A673 (cell line): ENCODE measurements around the gene CHID1. TPM values are rescaled to one million over a fixed set of nuclear protein-coding genes. Genes with fewer than 3 reads are reported as not detected.

Experiments
- BruUV-seq: library from RNA; stranded (reverse); fragments of 400-500 nt; replicated peaks from 2 replicates; lab custom pipeline; 2021; lab: Mats Ljungman, UMichigan
- CTCF ChIA-PET: fragments of 300-600 bp; sonication (Branson Sonifier 250); formaldehyde crosslinking; loops from one replicate; lab custom pipeline; 2022; ENCODE audit warnings: antibody characterized with exemption; lab: Charles Lee
- POLR2A ChIA-PET: fragments of 300-600 bp; sonication (Branson Sonifier 250); formaldehyde crosslinking; loops from one replicate; lab custom pipeline; 2022; ENCODE audit warnings: antibody characterized with exemption; ENCODE audit not compliant: low non-redundant PET; lab: Charles Lee
- DNase-seq: peaks from one replicate; pipeline ENCODE4 v3.0.0-alpha.2; 2015; ENCODE audit warnings: low spot score
- H3K27ac ChIP-seq: fragments of 200-600 bp; sonication (generic); 2 replicates; pipeline ENCODE4 v1.5.1; 2016; ENCODE audit warnings: mixed run types, low read depth, mild to moderate bottlenecking, mixed read lengths, antibody characterized with exemption, low read length; ENCODE audit not compliant: poor library complexity, severe bottlenecking
- H3K27me3 ChIP-seq: fragments of 200-600 bp; sonication (generic); replicated peaks from 2 replicates; pipeline ENCODE4 v1.6.1; 2017; ENCODE audit warnings: mixed run types, low read depth, mild to moderate bottlenecking, mixed read lengths, antibody characterized with exemption, low read length; ENCODE audit not compliant: insufficient read depth, poor library complexity
- H3K36me3 ChIP-seq: fragments of 200-600 bp; sonication (generic); 2 replicates; pipeline ENCODE4 v1.6.1; 2016; ENCODE audit warnings: mixed run types, mild to moderate bottlenecking, mixed read lengths, antibody characterized with exemption, low read length; ENCODE audit not compliant: insufficient read depth, poor library complexity, severe bottlenecking
- H3K4me1 ChIP-seq: fragments of 200-600 bp; sonication (generic); 2 replicates; pipeline ENCODE4 v1.6.1; 2017; ENCODE audit warnings: mixed run types, mild to moderate bottlenecking, mixed read lengths, antibody characterized with exemption, low read length; ENCODE audit not compliant: insufficient read depth, poor library complexity, severe bottlenecking
- H3K4me3 ChIP-seq: fragments of 200-600 bp; sonication (generic); 2 replicates; pipeline ENCODE4 v1.5.1; 2016; ENCODE audit warnings: low read depth, mixed run types, mild to moderate bottlenecking, mixed read lengths, low read length; ENCODE audit not compliant: poor library complexity, severe bottlenecking
- H3K9me3 ChIP-seq: fragments of 200-600 bp; sonication (generic); 2 replicates; pipeline ENCODE4 v1.6.1; 2016; ENCODE audit warnings: mixed run types, low read depth, mild to moderate bottlenecking, mixed read lengths, antibody characterized with exemption, low read length; ENCODE audit not compliant: poor library complexity, severe bottlenecking
- CTCF ChIP-seq: fragments of 300-800, 200-600 bp; sonication (generic); conservative IDR thresholded peaks from 2 replicates; pipeline ENCODE4 v1.5.1; 2017; ENCODE audit warnings: low read depth, mild to moderate bottlenecking, antibody characterized with exemption, low read length, moderate library complexity, mixed read lengths
- EZH2 ChIP-seq: fragments of 200-600 bp; sonication (generic); IDR thresholded peaks from 2 replicates; pipeline ENCODE4 v1.6.1; 2017; ENCODE audit warnings: borderline replicate concordance, low read depth, mild to moderate bottlenecking, mixed read lengths, antibody characterized with exemption, low read length; ENCODE audit not compliant: poor library complexity, severe bottlenecking
- intact Hi-C: fragments of 100-400 bp; cut with micrococcal nuclease; formaldehyde crosslinking; loops from one replicate; pipeline ENCODE4 v1.10.0; 2022; ENCODE audit not compliant: unreplicated experiment
- total RNA-seq: library from RNA; stranded (reverse); gene quantifications from 2 replicates; pipeline ENCODE4 v1.2.3, GENCODE V29; 2021

CHID1 gene
- total RNA-seq, 1 experiment from 2014 or later, result 105 TPM

GRCh38 chr11:908273-908672 is 2.3 kb downstream of the CHID1 start:
- H3K9me3 ChIP-seq, result no peaks in the 10 kb centered on the region
- POLR2A ChIA-PET, result no interaction called here
- H3K36me3 ChIP-seq, result peaks cover 4% of the 10 kb centered on the region
- H3K27ac ChIP-seq, result no peak overlapping the region
- DNase-seq, result no peak
- H3K27me3 ChIP-seq, result no peaks in the 10 kb centered on the region
- intact Hi-C loops, result no loop called here
- CTCF ChIA-PET, result no interaction called here
- no peak overlapping the region for H3K4me3 ChIP-seq
- TF ChIP-seq EZH2, result no peak
- TF ChIP-seq CTCF, result no peak
- H3K4me1 ChIP-seq, result peaks cover 9% of the 10 kb centered on the region
- no TSS peak for BruUV-seq

GRCh38 chr11:907668-908067 is 2.9 kb downstream of the CHID1 start:
- no peak overlapping the region for H3K4me3 ChIP-seq
- TF ChIP-seq CTCF (no peak), EZH2 (no peak)
- DNase-seq, result no peak
- H3K36me3 ChIP-seq, result peaks cover 9% of the 10 kb centered on the region
- BruUV-seq, result no TSS peak
- H3K9me3 ChIP-seq, result no peaks in the 10 kb centered on the region
- ChIA-PET POLR2A (no interaction called here), CTCF (no interaction called here)
- peaks cover 9% of the 10 kb centered on the region for H3K4me1 ChIP-seq
- intact Hi-C loops, result no loop called here
- no peak overlapping the region for H3K27ac ChIP-seq
- no peaks in the 10 kb centered on the region for H3K27me3 ChIP-seq

- Histone ChIP-seq H3K9me3 (no peaks in the 10 kb centered on the region), H3K27me3 (no peaks in the 10 kb centered on the region), H3K4me3 (no peak overlapping the region), H3K27ac (no peak overlapping the region), H3K4me1 (peaks cover 6% of the 10 kb centered on the region), H3K36me3 (peaks cover 15% of the 10 kb centered on the region)
- intact Hi-C loops, result no loop called here
- DNase-seq, result no peak
- CTCF ChIA-PET, result interaction anchor here (0.6 kb wide), 1 partner anchor 493 kb away, joined by 3 read pairs; no protein-coding TSS in a partner anchor
- no TSS peak for BruUV-seq
- TF ChIP-seq EZH2, result no peak
- no peak for TF ChIP-seq CTCF
- POLR2A ChIA-PET, result no interaction called here
Observed at GRCh38 chr11:905952-906351, 4.7 kb downstream of the CHID1 start.
